A549 (cell line): ENCODE results near the gene SAP25.

Experiments
- CTCF ChIP-seq: fragments of >200 bp; sonication (Bioruptor Twin); formaldehyde crosslinking; IDR thresholded peaks from 3 replicates; pipeline ENCODE4 v1.5.1; 2016
- NR3C1 ChIP-seq: fragments of >200 bp; sonication (Bioruptor Twin); formaldehyde crosslinking; IDR thresholded peaks from 3 replicates; pipeline ENCODE4 v1.6.1; 2017
- POLR2A ChIP-seq: IDR thresholded peaks from 2 replicates; pipeline ENCODE4 v1.6.1; 2012; ENCODE audit warnings: mild to moderate bottlenecking, low read length
- POLR2AphosphoS2 ChIP-seq: conservative IDR thresholded peaks from 2 replicates; pipeline ENCODE4 v1.6.1; 2012; ENCODE audit warnings: low read length, improper control_type of control experiment, inconsistent platforms
- RAD21 ChIP-seq, 2 experiments: fragments of >200 bp in 1 of 2; sonication (Bioruptor Twin) in 1 of 2; formaldehyde crosslinking in 1 of 2; IDR thresholded peaks in 1 of 2; conservative IDR thresholded peaks in 1 of 2; 2 replicates in 1 of 2; 3 replicates in 1 of 2; pipeline ENCODE4 v1.6.1; 2012 to 2018; ENCODE audit warnings: inconsistent platforms in 1 of 2
- RCOR1 ChIP-seq: fragments of 150-350 bp; IDR thresholded peaks from 2 replicates; pipeline ENCODE4 v1.6.1; 2014; ENCODE audit warnings: antibody characterized with exemption, low read length, low read depth
- RFX5 ChIP-seq: fragments of 450-650 bp; IDR thresholded peaks from 2 replicates; pipeline ENCODE4 v1.7.1; 2014; ENCODE audit warnings: antibody characterized with exemption, mild to moderate bottlenecking, moderate library complexity
- ZSCAN20 ChIP-seq: fragments of 250-450 bp; sonication (Bioruptor Pico); IDR thresholded peaks from 2 replicates; pipeline ENCODE4 v1.8.0; 2022; ENCODE audit warnings: mild to moderate bottlenecking, moderate library complexity

GRCh38 chr7:100547872-100548271, 25.8 kb downstream of the SAP25 start:
- TF ChIP-seq POLR2AphosphoS2 (no peak), ZSCAN20 (CRISPR knock-in tag) (no peak), CTCF (no peak), RFX5 (no peak), RCOR1 (no peak), NR3C1 (no peak), RAD21 (conservative IDR thresholded peaks at IDR 0.05 in 1 of 2, IDR thresholded peaks at IDR 0.05 in 1 of 2) (no peak), POLR2A (no peak)
